Liver (tissue), 9 donors: Measurements from ENCODE around the gene FRYL. TPM values are rescaled to one million over a fixed set of nuclear protein-coding genes. Genes with fewer than 3 reads are reported as not detected.
"Not testable (repeated sequence)": the region's sequence is repeated elsewhere in the genome, so short reads cannot be mapped to it uniquely, and the experiment has no call there.

ENCODE experiments used
- DNase-seq: peaks from one replicate; pipeline ENCODE4 v3.0.0-alpha.2; 2017; ENCODE audit warnings: low spot score
- H3K27ac ChIP-seq, 2 donors: one replicate each; pipeline ENCODE4 v1.7.0; 2013; ENCODE audit warnings: inconsistent platforms in 2 of 2, low read length in 2 of 2, control low read depth in 1 of 2, low read depth in 1 of 2, mild to moderate bottlenecking in 1 of 2
- H3K27me3 ChIP-seq, 4 donors: one replicate each; pipeline versions ENCODE4 v1.6.1 to v1.7.0; 2013; ENCODE audit warnings: low read length in 3 of 4, inconsistent platforms in 1 of 4, mild to moderate bottlenecking in 1 of 4, moderate library complexity in 1 of 4; ENCODE audit not compliant: control insufficient read depth in 4 of 4, insufficient read depth in 4 of 4
- H3K36me3 ChIP-seq, 4 donors: one replicate each; pipeline versions ENCODE4 v1.6.1 to v1.7.0; 2013; ENCODE audit warnings: low read length in 3 of 4, mild to moderate bottlenecking in 3 of 4, low read depth in 1 of 4, moderate library complexity in 1 of 4; ENCODE audit not compliant: control insufficient read depth in 4 of 4, insufficient read depth in 3 of 4
- H3K4me1 ChIP-seq, 4 donors: one replicate each; pipeline versions ENCODE4 v1.6.1 to v1.7.0; 2013; ENCODE audit warnings: low read length in 3 of 4, mild to moderate bottlenecking in 3 of 4, moderate library complexity in 1 of 4; ENCODE audit not compliant: control insufficient read depth in 4 of 4, insufficient read depth in 4 of 4
- H3K4me3 ChIP-seq, 3 donors: one replicate each; pipeline versions ENCODE4 v1.6.1 to v1.7.0; 2013; ENCODE audit warnings: low read length in 3 of 3, control low read depth in 1 of 3, low read depth in 1 of 3, mild to moderate bottlenecking in 1 of 3
- H3K9ac ChIP-seq, 2 donors: one replicate each; pipeline ENCODE4 v1.7.0; 2013; ENCODE audit warnings: low read length in 2 of 2, mild to moderate bottlenecking in 2 of 2, moderate library complexity in 2 of 2, control low read depth in 1 of 2, low read depth in 1 of 2
- H3K9me3 ChIP-seq, 4 donors: one replicate each; pipeline versions ENCODE4 v1.6.1 to v1.7.0; 2013; ENCODE audit warnings: low read length in 3 of 4; ENCODE audit not compliant: control insufficient read depth in 4 of 4
- ATF3 ChIP-seq: IDR thresholded peaks from 2 replicates; pipeline ENCODE4 v1.6.1; 2016; ENCODE audit warnings: antibody characterized with exemption
- CTCF ChIP-seq: fragments of 150-350 bp; IDR thresholded peaks from 2 replicates; pipeline ENCODE4 v1.5.1; 2017; ENCODE audit warnings: improper control_type of control experiment, low read depth, low read length; ENCODE audit not compliant: missing input control
- FOXA1 ChIP-seq: IDR thresholded peaks from 2 replicates; pipeline ENCODE4 v1.6.1; 2016; ENCODE audit warnings: antibody characterized with exemption
- HNF4G ChIP-seq: IDR thresholded peaks from 2 replicates; pipeline ENCODE4 v1.6.1; 2016; ENCODE audit warnings: antibody characterized with exemption
- JUND ChIP-seq, 2 donors: IDR thresholded peaks; 2 replicates each; pipeline ENCODE4 v1.6.1; 2016; ENCODE audit warnings: antibody characterized with exemption in 2 of 2
- NR2F2 ChIP-seq: IDR thresholded peaks from 2 replicates; pipeline ENCODE4 v1.6.1; 2016; ENCODE audit warnings: antibody characterized with exemption
- REST ChIP-seq: IDR thresholded peaks from 2 replicates; pipeline ENCODE4 v1.6.1; 2016; ENCODE audit warnings: antibody characterized with exemption, mild to moderate bottlenecking
- SP1 ChIP-seq: IDR thresholded peaks from 2 replicates; pipeline ENCODE4 v1.6.1; 2018; ENCODE audit warnings: antibody characterized with exemption, mild to moderate bottlenecking
- YY1 ChIP-seq: IDR thresholded peaks from 2 replicates; pipeline ENCODE4 v1.6.1; 2016; ENCODE audit warnings: antibody characterized with exemption, mild to moderate bottlenecking
- ZBTB33 ChIP-seq: IDR thresholded peaks from 2 replicates; pipeline ENCODE4 v1.6.1; 2016; ENCODE audit warnings: antibody characterized with exemption
- WGBS: extraction: QIAGEN DNeasy Blood & Tissue Kit; methylation state at CpG from one replicate; pipeline ENCODE4 v1.1.7; 2013; 5-methylcytosine and 5-hydroxymethylcytosine counted together
- polyA plus RNA-seq, 2 donors: library from polyadenylated mRNA; stranded (reverse) in 1 of 2; unstranded in 1 of 2; fragments of 200-250 nt in 1 of 2; fragments of >200 nt in 1 of 2; fragmentation: Nextera tagmentation in 1 of 2; extraction: Ambion mirVana in 1 of 2; gene quantifications; one replicate each; pipeline versions ENCODE4 v1.2.1 to v1.2.3, GENCODE V29; 2013 to 2015
- total RNA-seq, 2 donors: library from RNA; depleted of rRNA; stranded (reverse); fragments of >200 nt; gene quantifications; one replicate each; pipeline ENCODE4 v1.2.3, GENCODE V29; 2014
- donor health status: healthy.
- donor health status: healthy.
- donor health status: healthy.
- donor health status: healthy.
- donor health status: healthy.

Gene FRYL
- total and polyA plus RNA-seq, 4 donors: 5.3 to 79.0 (median 27.2) TPM

GRCh38 chr4:48639807-48640206 lies 140.3 kb downstream of the FRYL start:
- Histone ChIP-seq H3K4me1 (peaks cover 0 to 5% (median 0%) of the 10 kb centered on the region in 4 donors), H3K27me3 (no peaks in the 10 kb centered on the region), H3K9me3 (no peaks in the 10 kb centered on the region), H3K27ac (no peak overlapping the region), H3K4me3 (no peak overlapping the region), H3K9ac (no peak overlapping the region), H3K36me3 (no peaks in the 10 kb centered on the region)
- DNase-seq: no peak
- WGBS: 90% methylated on average over 3 of the region's 3 CpGs
- TF ChIP-seq FOXA1: no peak
- no peak for TF ChIP-seq YY1
- TF ChIP-seq JUND (IDR thresholded peaks at IDR 0.05): no peak
- no peak for TF ChIP-seq REST
- no peak for TF ChIP-seq HNF4G
- no peak for TF ChIP-seq CTCF
- TF ChIP-seq NR2F2: no peak

GRCh38 chr4:48638586-48638985 lies 141.5 kb downstream of the FRYL start:
- WGBS: 94% methylated on average over 5 of the region's 5 CpGs

GRCh38 chr4:48636911-48637310 lies 143.2 kb downstream of the FRYL start:
- no peak for DNase-seq
- Histone ChIP-seq H3K9ac (no peak overlapping the region), H3K9me3 (no peaks in the 10 kb centered on the region), H3K4me1 (no peaks in the 10 kb centered on the region), H3K27me3 (no peaks in the 10 kb centered on the region), H3K36me3 (peaks cover 0 to 2% (median under 1%) of the 10 kb centered on the region in 4 donors), H3K4me3 (no peak overlapping the region), H3K27ac (no peak overlapping the region)
- 75% methylated on average over 1 of the region's 1 CpG for WGBS
- TF ChIP-seq SP1 (no peak), NR2F2 (no peak), ATF3 (no peak), ZBTB33 (no peak)

More at GRCh38 chr4:48638586-48638985, 141.5 kb downstream of the FRYL start:
- not testable (repeated sequence) for H3K27me3 ChIP-seq, H3K27ac ChIP-seq, H3K4me1 ChIP-seq, H3K36me3 ChIP-seq, H3K9me3 ChIP-seq, DNase-seq, H3K4me3 ChIP-seq, H3K9ac ChIP-seq
